ENCODE data around the gene ATG9B.

The ATG9B gene

GRCh38 chr7:150972741-150973140 is 51.6 kb downstream of the ATG9B start:
- H3K4me3 ChIP-seq (ENCODE audit: low read depth, low read length), result no peak overlapping the region
- TF ChIP-seq, protein P1, sequence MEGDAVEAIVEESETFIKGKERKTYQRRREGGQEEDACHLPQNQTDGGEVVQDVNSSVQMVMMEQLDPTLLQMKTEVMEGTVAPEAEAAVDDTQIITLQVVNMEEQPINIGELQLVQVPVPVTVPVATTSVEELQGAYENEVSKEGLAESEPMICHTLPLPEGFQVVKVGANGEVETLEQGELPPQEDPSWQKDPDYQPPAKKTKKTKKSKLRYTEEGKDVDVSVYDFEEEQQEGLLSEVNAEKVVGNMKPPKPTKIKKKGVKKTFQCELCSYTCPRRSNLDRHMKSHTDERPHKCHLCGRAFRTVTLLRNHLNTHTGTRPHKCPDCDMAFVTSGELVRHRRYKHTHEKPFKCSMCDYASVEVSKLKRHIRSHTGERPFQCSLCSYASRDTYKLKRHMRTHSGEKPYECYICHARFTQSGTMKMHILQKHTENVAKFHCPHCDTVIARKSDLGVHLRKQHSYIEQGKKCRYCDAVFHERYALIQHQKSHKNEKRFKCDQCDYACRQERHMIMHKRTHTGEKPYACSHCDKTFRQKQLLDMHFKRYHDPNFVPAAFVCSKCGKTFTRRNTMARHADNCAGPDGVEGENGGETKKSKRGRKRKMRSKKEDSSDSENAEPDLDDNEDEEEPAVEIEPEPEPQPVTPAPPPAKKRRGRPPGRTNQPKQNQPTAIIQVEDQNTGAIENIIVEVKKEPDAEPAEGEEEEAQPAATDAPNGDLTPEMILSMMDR (IDR thresholded peaks at IDR 0.05; ENCODE audit: low read depth, low read length), result no peak
- in situ Hi-C loops (cut with HindIII; ENCODE audit: low sequenced_read_pairs), result no loop called here
- DNase-seq (ENCODE audit: low read depth, low spot score), result no peak

DNA sequence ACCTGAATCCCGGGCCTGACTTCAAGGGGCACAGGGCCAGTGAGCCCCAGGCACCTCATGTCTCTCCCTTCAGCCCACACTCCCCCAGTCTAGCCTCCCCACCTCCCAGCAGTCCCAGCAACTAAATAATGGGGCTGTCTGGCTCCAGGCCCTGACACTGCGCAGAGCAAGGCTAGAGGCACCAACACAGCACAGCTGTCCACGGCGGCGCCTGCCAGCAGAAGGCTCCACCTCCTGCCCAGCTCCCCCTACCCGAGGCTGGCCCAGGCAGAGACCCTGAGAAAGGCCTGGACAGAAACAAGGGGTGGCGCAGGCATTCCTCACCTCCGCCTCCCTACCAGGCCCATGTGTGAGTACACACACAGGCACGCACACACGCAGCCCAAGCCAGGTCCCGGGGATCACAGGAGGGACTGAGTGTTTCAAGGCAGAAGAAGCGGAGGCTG is 52.2 kb downstream of the ATG9B start:
- H3K4me3 ChIP-seq (ENCODE audit: low read depth, low read length), result no peak overlapping the region
- TF ChIP-seq, protein P1 (IDR thresholded peaks at IDR 0.05; ENCODE audit: low read depth, low read length), result no peak
- in situ Hi-C loops (cut with HindIII; ENCODE audit: low sequenced_read_pairs), result no loop called here
- DNase-seq (ENCODE audit: low read depth, low spot score), result no peak

GRCh38 chr7:150971242-150972022 is 52.9 kb downstream of the ATG9B start:
- TF ChIP-seq, protein P1 (IDR thresholded peaks at IDR 0.05; ENCODE audit: low read depth, low read length), result no peak
- DNase-seq (ENCODE audit: low read depth, low spot score), result no peak
- H3K4me3 ChIP-seq (ENCODE audit: low read depth, low read length), result no peak overlapping the region
- in situ Hi-C loops (cut with HindIII; ENCODE audit: low sequenced_read_pairs), result no loop called here

DNA sequence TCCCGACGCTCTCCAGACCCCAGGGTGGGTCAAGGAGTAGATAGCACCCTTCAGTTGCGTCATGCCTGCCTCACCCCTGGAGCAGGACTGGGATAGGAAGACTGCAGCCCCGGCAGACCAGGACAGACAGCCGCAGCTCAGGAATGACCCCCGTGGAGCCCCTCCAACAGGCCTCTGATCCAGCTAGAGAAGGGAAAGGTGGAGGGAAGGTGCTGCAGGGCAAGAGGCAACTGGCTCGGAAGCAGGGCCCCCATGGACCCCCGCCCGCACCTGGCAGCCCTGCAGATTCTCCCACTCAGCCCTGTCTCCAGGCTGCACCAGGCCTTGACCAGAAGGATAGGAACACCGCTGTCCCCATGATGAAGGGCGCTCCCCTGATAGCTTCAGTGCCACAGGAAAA is 53.9 kb downstream of the ATG9B start:
- in situ Hi-C loops (cut with HindIII; ENCODE audit: low sequenced_read_pairs), result no loop called here
- no peak overlapping the region for H3K4me3 ChIP-seq (ENCODE audit: low read depth, low read length)
- TF ChIP-seq, protein P1 (IDR thresholded peaks at IDR 0.05; ENCODE audit: low read depth, low read length), result no peak
- DNase-seq (ENCODE audit: low read depth, low spot score), result no peak

DNA sequence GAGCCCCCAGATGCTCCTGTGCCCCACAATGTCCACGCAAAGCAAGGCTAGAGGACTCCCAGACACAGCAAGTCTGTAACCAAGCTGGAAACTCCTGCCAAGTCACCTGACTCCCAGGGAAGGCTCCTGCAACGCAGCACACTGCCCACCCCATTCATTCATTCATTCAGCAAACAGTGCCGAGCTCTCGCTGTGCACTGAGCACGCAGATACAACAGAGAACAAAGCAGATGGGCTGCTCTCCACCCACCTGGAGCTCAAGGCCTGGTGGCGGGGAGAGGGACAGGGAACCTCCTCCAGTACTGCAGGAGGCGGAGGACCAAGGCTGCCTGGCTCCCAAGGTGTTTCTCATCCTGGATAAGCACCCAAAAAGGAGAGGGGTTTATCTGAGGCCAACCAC is 54.8 kb downstream of the ATG9B start:
- in situ Hi-C loops (cut with HindIII; ENCODE audit: low sequenced_read_pairs), result no loop called here
- H3K4me3 ChIP-seq (ENCODE audit: low read depth, low read length), result no peak overlapping the region
- no peak for DNase-seq (ENCODE audit: low read depth, low spot score)
- TF ChIP-seq, protein P1 (IDR thresholded peaks at IDR 0.05; ENCODE audit: low read depth, low read length), result no peak

GRCh38 chr7:150968734-150969372 is 55.4 kb downstream of the ATG9B start:
- DNase-seq (ENCODE audit: low read depth, low spot score), result no peak
- TF ChIP-seq, protein P1 (IDR thresholded peaks at IDR 0.05; ENCODE audit: low read depth, low read length), result no peak
- no peak overlapping the region for H3K4me3 ChIP-seq (ENCODE audit: low read depth, low read length)
- in situ Hi-C loops (cut with HindIII; ENCODE audit: low sequenced_read_pairs), result no loop called here
